Stimulated activated CD4-positive, alpha-beta T cell treated with anti-CD3 and anti-CD28 coated beads, Interleukin-1b, Interleukin-23, amount 100 ng/mL, for 4 hours (primary cell): ENCODE results near the gene TTF2.
"Not testable (repeated sequence)": the region's sequence is repeated elsewhere in the genome, so short reads cannot be mapped to it uniquely, and the experiment has no call there.

ENCODE experiments used
- DNase-seq, 2 donors: peaks; one replicate each; pipeline ENCODE4 v3.0.0-alpha.2; 2020; ENCODE audit warnings: low read depth in 2 of 2

The TTF2 gene

GRCh38 chr1:117151305-117151704 lies 91.2 kb downstream of the TTF2 start:
- not testable (repeated sequence) for DNase-seq
